ENCODE measurements around the gene GGPS1. TPM values are rescaled to one million over a fixed set of nuclear protein-coding genes. Genes with fewer than 3 reads are reported as not detected.
"Not testable (repeated sequence)": the region's sequence is repeated elsewhere in the genome, so short reads cannot be mapped to it uniquely, and the experiment has no call there.

The GGPS1 gene
- total RNA-seq, 1 donor from 2014 or later: 33.1 TPM

- ATAC-seq (no peak), DNase-seq (ENCODE audit: missing footprints) (no peak)
- intact Hi-C loops (cut with DNase I): no loop called here
Measured at GRCh38 chr1:235299169-235299858, 29.1 kb upstream of the GGPS1 start.

- DNase-seq (ENCODE audit: missing footprints): no peak
- intact Hi-C loops (cut with DNase I): no loop called here
- no peak for ATAC-seq
Measured at GRCh38 chr1:235302143-235302542, 26.2 kb upstream of the GGPS1 start.

DNA sequence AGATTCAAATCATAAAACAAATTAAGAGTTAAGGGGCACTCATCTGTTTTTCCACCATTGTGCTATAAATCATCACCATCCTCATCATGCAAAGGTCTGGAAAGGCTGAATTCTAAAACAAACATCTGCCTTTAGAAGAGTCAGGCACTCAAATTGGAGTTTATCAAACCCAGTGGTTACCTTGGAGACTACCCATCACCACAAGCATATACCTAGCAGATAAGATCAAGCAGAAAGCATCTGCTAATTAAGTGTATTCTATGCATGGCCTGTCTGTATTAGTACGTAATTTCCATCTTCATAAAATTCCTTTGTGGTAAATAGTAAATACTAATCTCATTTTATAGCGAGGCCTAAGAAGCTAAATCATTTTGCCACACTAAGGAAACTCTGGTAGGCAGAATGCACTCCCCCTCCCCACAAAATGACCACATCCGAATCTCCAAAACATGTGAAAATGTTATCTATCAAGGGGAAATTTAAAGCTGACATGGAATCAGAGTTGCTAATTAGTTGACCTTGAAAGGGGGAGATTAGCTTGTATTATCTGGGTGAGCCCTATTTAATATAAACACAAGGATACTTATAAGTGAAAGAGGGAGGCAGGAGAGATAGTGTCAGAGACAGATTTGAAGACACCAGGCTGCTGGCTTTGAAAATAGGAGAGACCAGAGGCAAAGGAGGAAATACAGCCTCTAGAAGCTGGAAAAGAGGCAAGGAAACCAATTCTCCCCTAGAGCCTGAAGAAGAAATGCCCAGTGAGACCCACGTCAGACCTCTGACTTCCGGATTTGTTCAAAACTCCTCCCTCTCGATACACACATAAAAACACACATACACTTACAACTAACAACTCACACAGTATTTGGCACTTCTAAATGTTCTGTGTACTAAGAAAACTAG, 23.6 kb upstream of the GGPS1 start:
- ATAC-seq (no peak), DNase-seq (ENCODE audit: missing footprints) (no peak)
- intact Hi-C loops (cut with DNase I): no loop called here

DNA sequence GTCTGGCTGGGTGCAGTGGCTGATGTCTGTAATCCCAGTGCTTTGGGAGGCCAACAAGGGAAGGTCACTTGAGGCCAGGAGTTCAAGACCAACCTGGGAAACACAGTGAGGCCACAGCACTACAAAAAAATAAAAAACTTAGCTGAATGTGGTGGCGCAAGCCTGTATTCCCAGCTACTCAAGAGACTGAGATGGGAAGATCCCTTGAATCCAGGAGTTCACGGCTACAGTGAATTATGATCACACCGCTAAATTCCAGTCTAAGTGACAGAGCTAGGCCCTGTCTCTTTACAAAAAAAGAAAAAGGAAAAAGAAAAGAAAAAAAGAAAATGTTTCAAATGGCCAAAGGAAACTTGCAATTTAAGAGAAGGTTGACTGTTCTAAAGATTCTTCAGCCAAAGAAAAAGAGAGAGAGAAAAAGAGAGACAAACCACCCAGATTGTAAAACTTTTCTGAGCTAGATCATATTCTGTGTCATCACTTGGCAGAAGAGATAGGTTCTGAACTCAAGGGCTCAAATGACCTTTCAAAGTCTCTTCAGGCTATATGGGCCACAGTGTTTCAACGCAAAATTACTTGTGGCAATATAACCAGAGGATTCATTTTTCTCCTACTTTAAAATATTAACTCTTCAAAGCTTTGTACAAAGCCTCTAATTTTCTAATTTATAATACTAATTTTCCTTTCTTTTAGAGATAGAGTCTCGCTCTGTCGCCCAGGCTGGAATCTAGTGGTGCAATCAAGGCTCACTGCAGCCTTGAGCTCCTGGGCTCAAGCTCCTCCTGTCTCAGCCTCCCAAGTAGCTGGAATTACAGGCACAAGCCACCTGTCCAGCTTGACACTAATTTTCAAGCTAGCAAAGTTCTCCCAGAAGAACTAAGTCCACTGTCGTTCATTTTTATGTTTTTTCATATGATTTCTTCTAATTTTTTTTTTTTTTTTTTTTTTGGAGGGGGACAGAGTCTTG, 20.9 kb upstream of the GGPS1 start:
- intact Hi-C loops (cut with DNase I): no loop called here
- DNase-seq (ENCODE audit: missing footprints) (no peak), ATAC-seq (no peak)

DNA sequence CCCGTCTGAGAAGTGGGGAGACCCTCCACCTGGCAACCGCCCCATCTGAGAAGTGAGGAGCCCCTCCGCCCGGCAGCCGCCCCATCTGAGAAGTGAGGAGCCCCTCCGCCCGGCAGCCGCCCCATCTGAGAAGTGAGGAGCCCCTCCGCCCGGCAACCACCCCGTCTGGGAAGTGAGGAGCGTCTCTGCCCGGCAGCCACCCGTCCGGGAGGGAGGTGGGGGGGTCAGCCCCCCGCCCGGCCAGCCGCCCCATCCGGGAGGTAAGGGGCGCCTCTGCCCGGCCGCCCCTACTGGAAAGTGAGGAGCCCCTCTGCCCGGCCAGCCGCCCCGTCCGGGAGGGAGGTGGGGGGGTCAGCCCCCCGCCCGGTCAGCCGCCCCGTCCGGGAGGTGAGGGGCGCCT, 19.2 kb upstream of the GGPS1 start:
- intact Hi-C loops (cut with DNase I); DNase-seq (ENCODE audit: missing footprints); ATAC-seq: not testable (repeated sequence)

GRCh38 chr1:235313262-235313661, 15.1 kb upstream of the GGPS1 start:
- DNase-seq (ENCODE audit: missing footprints): no peak
- intact Hi-C loops (cut with DNase I): no loop called here
- ATAC-seq: no peak

DNA sequence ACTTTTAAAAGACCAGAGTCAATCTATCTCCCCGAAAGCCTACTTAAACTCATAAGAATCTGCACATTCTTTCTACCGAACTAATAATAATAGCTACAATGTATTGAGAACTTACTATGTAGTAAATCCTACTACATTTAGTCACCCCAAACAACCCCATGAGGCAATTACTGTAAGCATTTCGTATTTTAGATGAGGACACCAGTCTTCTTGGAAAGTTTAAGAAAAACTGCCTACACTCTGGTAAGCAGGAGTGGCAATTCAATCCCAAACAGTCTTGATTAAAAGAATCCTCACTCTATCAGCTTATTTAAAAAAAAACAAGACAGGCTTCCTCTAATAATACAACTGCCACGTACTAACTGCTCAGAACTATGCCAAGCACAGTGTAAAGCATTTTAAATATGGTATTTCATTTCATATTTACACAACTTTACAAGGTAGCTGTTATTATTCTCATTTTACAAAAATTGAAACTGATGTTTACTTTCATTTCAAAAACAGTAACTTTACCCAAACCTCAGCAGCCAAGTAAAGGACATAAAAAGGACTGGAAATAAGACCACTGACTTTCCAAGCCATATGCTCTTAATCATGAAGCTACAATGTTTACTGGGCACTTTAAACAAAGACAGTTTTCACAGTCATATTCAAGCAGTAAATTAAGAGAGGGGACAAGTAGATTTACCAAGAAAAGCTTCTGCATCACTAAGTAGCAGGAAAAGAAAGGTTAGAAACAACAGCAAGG, 14.3 kb upstream of the GGPS1 start:
- DNase-seq (ENCODE audit: missing footprints) (no peak), ATAC-seq (no peak)
- intact Hi-C loops (cut with DNase I): no loop called here

GRCh38 chr1:235315173-235315572, 13.2 kb upstream of the GGPS1 start:
- ATAC-seq (no peak), DNase-seq (ENCODE audit: missing footprints) (no peak)
- intact Hi-C loops (cut with DNase I): no loop called here

GRCh38 chr1:235315735-235316134, 12.6 kb upstream of the GGPS1 start:
- ATAC-seq (no peak), DNase-seq (ENCODE audit: missing footprints) (no peak)
- intact Hi-C loops (cut with DNase I): no loop called here

- ATAC-seq: no peak
- intact Hi-C loops (cut with DNase I): no loop called here
Measured at GRCh38 chr1:235317168-235317567, 11.2 kb upstream of the GGPS1 start.

GRCh38 chr1:235319255-235319654, 9.1 kb upstream of the GGPS1 start:
- ATAC-seq (no peak), DNase-seq (ENCODE audit: missing footprints) (no peak)
- intact Hi-C loops (cut with DNase I): no loop called here

More at GRCh38 chr1:235317168-235317567, 11.2 kb upstream of the GGPS1 start:
- DNase-seq (ENCODE audit: missing footprints): no peak

- intact Hi-C loops (cut with DNase I): loop anchor here (10.0 kb wide), 1 partner anchor 94 kb away; no protein-coding TSS in a partner anchor
- no peak for ATAC-seq
- DNase-seq (ENCODE audit: missing footprints): no peak
Measured at GRCh38 chr1:235320521-235321179, 7.7 kb upstream of the GGPS1 start.

DNA sequence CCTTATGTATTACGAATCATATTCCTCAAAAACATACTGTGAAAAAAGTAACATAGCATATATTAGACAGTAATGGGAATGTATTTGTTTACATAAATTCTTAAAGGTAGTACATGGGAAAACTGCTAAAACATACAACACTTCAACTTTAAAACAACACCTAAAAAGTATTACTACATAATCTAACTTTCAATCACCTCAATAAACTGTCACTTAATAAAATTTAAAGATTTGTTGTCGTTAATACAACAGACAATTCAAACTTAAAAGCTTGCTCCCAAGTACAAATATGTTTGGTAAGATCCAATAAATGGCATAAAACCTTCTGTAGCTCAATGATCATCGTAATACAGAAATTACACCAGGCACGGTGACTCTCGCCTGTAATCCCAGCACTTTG, 4.1 kb upstream of the GGPS1 start:
- intact Hi-C loops (cut with DNase I): loop anchor here (10.0 kb wide), 1 partner anchor 91 kb away; no protein-coding TSS in a partner anchor
- ATAC-seq: no peak
- no peak for DNase-seq (ENCODE audit: missing footprints)

- DNase-seq (ENCODE audit: missing footprints) (no peak), ATAC-seq (no peak)
- intact Hi-C loops (cut with DNase I): loop anchor here (10.0 kb wide), 1 partner anchor 90 kb away; no protein-coding TSS in a partner anchor
Measured at GRCh38 chr1:235325139-235325538, 3.2 kb upstream of the GGPS1 start.

- no peak for DNase-seq (ENCODE audit: missing footprints)
- no peak for ATAC-seq
- intact Hi-C loops (cut with DNase I): loop anchor here (10.0 kb wide), 1 partner anchor 89 kb away; no protein-coding TSS in a partner anchor
Measured at GRCh38 chr1:235325854-235326253, 2.5 kb upstream of the GGPS1 start.

DNA sequence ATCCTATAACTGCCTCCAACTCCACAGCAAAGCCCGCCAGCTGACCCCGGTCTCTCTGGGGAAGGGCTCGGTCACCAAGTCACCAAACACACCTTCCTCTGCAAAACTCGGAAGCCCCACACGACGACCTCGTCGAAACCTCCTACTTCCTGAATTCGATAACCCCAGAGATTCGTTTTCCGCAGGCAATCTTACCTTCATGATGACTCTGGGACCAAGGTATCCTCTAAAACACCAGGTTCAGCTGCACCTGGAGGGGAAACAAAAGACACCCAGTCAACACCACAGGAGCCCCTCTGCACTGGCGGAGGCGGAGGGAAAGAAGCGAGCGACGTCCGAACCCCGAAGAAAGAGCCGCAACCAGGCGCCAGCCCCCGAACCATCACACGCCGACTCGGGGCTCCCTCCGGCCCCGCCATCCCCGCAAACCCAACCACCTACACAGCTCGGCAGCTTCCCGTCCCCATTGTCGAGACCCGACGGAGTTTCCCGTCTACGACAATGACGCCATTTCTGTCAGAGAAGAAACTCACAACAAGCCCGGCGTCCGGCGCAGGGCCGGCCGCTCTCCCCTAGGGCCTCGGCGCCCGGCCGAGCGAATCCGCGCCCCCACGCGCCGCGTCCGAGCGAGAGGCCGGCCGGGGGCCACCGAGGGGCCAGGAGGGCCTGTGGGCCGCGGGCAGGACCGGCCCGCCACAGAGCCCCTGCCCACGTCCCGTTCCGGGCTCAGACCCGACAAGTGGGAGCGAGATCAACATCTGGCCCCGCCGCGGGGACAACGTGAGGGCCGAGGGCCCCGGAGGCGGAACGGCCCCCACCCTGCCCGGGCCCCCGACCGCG, 1.4 kb upstream of the GGPS1 start:
- intact Hi-C loops (cut with DNase I): loop anchor here (10.0 kb wide), 1 partner anchor 88 kb away; no protein-coding TSS in a partner anchor
- ATAC-seq: no peak

More for the DNA sequence above, 1.4 kb upstream of the GGPS1 start:
- peak; percentile 76 for DNase-seq (ENCODE audit: missing footprints)
